GM21786 (cell line): ENCODE results near the gene PRKAR1B.
"Not testable (repeated sequence)": the region's sequence is repeated elsewhere in the genome, so short reads cannot be mapped to it uniquely, and the experiment has no call there.

ENCODE experiments used
- ATAC-seq: cut with Tn5 transposase; IDR thresholded peaks from one replicate; pipeline ENCODE4 v1.9.1; 2021; ENCODE audit not compliant: unreplicated experiment

Gene PRKAR1B

DNA sequence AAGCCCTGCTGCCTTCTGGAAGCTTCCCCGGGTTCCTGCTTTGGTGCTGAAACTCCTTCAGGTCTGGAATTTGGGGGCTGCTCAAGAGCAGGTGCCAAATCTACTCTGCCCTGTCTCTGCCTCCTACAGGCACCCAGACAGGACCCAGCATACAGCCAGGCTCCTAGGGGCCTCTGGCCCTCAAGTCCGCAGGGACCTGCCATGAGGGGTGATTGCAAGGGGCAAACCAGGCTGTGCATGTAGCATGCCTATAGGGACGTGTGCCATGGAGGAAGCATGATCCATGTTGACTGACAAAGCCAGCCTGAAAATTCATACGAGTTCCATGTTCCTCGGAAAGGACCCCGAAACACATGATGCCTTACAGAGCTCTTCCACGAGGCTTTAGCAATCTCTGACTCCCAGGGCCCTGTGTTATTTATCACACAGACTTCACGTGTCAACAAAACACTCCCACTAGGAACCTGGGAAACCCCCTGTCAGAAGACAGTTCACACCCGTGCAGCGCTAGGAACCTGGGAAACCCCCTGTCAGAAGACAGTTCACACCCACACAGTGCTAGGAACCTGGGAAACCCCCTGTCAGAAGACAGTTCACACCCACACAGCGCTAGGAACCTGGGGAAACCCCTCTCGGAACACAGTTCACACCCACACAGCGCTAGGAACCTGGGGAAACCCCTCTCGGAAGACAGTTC is 75.9 kb downstream of the PRKAR1B start:
- ATAC-seq: no peak

DNA sequence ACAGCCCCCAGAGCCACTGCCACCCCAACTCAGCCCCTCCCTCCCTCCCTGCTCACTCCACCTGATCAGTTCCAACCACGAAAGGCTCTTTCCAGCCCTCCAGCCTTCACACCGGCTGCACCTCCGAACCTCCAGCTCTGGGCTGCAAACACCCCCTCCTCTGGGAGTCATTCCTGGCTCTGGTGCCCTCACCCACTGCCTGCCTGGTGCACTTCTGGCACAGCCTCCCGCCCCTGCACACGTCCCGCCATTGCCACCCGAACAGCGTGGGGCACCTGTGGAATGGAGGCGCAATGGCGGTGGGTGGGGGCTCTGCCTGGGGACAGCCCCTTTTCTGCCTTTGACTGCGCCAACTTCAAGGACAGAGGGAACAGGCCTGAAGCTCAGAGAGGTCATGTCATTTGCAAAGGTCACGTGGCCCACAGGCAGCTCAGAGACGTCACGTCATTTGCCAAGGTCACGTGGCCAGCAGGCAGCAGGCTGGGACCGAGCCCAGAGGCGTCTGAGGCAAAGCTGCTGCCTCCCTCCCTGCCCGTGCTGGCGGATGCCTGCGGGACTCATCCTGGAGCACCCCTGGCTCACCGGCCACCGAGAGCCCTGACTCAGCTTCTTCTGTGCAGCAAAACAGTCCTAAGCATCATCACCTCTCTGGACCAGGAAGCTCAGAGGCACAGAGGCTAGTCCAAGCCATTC is 76.6 kb downstream of the PRKAR1B start:
- ATAC-seq: no peak

DNA sequence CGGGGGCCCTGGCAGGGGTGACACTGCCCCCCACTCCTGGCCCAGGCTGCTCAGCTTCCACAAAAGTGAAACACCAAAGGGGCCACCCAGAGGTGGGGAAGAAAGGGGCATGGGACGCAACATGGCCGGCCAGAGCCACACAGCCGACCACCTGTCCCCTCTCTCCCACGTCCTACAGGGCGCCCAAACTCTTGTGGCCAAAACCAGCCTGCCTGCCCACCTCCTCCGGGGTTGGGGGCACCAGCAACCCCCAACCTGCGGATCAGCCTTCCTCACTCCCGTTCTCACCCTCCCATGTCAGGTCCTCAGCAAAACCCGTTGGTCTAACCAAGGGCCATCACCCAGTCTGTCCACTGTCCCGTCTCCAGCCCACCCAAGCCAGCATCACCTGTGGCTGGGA is 80.1 kb downstream of the PRKAR1B start:
- ATAC-seq: no peak

DNA sequence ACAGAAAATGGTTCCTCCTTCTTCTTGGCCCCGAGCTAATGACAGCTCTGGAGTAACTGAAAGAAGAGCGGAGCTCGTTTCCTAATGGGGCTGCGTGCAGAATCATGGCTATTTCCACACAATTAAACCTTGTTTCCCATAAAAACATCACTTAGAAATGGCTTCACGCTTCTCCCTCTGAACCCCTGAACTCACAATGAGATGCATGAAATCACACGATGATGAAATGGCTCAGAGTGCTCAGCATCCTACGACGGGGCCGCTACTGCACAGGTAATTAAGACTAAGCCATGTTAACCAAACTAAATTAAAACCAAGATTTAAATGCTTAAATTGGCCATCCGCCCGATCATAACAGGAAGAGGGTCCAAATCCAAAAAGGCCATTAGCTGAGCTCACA is 80.6 kb downstream of the PRKAR1B start:
- ATAC-seq: no peak

DNA sequence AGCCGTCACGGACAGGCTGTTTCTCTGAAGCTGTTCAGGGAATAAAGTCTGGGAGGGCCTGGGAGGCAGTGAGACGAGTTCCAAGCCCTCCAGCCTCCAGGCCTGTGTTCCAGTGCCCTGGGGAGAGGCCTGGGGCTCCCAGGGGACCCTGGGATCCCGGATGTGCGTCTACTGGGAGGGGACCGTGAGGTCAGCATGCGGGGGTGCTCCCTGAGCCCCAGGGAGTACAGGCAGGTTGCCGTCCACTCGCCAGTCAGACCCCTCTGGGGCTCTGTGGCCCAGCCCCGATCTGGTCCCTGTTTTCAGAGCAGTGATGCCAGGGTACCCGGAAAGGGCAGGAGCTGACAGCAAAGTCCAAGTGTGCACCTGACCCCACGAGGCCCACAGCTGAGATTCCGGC is 81.5 kb downstream of the PRKAR1B start:
- ATAC-seq: no peak

DNA sequence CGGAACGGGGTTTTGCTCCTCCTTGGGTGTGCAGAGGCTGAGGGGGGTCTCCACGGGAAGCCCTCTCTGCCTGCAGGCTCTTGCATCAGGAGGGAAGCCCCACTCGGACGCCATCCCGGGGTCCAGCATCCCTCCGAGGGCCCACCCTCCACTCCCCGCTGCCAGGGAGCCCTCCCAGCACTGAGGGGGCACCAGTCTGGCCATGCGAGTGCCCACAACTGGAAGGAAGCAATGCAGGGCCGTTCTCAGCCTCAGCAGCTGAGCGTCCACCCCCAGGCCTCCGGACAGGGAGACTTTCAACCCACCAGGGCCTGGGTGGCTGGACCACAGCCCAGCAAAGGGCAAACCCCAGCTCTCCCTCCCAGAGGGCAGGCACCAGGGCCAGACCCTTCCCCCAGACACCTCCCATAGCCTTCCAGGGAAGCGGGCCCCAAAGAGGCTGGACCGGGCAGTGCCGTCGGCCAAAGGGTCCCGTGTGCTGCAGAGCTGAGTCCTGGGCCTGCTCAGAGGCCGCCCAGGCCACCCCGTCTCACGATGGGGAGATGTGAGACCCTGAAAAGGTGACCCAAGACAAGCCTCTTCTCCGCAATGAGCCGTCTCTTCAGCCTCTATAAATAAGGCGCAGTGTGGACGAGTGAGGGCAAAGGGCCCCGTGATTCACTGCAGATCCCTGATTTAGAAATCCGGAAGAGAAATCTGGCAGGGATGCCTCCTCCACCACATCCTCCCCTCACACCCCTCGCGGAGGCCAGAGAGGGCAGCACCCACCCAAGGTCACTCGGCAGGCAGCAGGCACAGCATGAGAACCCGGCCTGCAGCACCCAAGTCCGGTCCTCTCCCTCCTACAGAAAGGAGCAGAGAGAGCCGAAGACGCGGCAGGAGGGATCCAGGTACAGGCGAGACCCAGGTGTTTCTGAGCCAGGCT is 82.4 kb downstream of the PRKAR1B start:
- ATAC-seq: no peak

DNA sequence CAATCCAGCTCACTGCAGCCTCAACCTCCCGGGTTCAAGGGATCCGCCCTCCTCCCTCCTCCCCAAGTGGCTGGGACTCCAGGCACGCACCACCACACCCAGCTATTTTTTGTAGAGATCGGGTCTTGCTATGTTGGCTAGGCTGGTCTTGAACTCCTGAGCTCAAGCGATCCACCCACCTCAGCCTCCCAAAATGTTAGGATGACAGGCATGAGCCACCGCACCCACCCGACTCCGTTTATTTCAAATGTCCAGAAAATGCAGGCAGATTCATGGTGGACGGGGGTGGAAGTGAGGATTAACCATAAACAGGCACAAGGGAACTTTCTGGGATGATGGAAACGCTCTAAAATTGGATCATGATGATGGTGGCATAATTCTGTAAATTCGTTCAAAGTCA is 85.1 kb downstream of the PRKAR1B start:
- no peak for ATAC-seq

DNA sequence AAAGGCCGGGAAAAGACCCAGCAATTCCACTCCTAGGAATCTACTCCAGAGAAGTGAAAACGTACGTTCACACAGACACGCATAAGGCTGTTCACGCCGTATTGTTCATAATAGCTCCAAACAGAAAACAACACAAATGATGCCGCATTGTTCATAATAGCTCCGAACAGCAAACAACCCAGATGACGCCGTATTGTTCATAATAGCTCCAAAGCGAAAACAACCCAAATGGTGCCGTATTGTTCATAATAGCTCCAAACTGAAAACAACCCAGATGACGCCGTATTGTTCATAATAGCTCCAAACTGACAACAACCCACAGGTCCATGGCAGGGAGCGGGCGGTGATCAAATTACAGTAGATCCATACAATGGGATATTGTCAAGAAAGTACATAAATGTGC is 85.8 kb downstream of the PRKAR1B start:
- ATAC-seq: no peak

DNA sequence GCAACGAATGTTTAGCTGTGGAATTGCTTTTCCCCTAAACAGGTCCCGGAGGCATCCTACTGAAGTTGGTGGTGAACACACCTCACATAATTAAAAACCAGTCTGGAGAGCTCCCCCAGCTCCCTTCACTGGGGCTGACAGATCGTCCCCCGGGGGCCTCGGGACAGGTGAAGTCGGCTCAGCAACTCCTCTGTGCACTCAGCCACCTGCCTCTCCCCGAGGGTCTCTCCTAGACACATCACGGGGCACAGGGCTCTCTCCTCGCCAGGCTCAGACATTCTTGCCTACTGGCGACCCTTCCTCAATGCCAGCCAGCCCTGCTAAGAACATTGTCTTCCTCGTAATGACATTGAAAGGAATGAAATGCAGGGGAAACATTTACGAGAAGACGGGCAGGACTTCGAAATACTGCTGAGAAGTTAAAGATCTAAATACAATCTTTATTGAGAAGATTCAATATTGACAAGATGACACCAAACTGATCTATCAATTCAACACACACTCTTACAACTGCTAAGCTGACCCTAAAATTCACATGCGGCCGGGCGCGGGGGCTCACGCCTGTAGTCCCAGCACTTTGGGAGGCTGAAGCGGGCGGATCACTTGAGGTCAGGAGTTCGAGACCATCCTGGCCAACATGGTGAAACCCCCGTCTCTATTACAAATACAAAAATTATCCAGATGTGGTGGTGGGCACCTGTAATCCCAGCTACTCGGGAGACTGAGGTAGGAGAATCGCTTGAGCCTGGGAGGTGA is 88.6 kb downstream of the PRKAR1B start:
- no peak for ATAC-seq

DNA sequence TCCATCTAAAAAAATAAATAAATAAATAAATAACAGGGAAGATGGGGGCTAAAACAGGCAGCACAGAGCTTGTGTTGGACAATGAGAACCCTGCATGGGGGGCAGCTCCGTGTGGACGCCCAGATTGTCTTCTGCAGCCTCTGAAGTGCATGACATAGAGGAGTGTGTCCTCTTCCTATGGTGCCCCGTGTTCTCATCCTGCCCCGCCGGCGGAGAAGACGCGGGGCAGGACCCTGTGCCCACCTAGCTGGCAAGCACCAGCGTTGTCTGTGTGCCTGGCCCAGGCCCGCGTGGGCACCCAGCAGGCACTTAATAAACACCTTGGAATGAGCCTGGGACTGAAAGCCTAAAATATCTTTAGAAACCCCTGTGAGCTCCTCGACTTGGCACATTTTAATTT is 89.3 kb downstream of the PRKAR1B start:
- no peak for ATAC-seq

DNA sequence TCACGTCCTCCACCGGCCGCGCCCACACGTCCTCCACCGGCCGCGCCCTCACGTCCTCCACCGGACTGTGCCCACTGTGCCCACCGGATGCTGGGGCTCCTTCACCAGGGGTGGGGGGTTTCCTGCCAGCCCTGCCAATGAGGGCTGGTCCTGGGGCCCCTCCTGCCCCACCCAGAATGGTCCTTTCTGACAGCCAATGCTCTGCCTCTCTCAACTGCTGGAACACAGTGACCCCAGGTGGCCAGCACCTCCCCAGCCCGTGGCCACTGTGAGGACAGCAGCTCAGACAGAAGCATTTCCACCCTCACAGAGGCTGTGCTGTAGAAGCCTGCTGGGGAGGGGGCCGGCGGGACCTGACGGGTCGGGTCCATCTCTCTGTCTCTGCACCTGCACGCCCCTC is 90.7 kb downstream of the PRKAR1B start:
- ATAC-seq: no peak

DNA sequence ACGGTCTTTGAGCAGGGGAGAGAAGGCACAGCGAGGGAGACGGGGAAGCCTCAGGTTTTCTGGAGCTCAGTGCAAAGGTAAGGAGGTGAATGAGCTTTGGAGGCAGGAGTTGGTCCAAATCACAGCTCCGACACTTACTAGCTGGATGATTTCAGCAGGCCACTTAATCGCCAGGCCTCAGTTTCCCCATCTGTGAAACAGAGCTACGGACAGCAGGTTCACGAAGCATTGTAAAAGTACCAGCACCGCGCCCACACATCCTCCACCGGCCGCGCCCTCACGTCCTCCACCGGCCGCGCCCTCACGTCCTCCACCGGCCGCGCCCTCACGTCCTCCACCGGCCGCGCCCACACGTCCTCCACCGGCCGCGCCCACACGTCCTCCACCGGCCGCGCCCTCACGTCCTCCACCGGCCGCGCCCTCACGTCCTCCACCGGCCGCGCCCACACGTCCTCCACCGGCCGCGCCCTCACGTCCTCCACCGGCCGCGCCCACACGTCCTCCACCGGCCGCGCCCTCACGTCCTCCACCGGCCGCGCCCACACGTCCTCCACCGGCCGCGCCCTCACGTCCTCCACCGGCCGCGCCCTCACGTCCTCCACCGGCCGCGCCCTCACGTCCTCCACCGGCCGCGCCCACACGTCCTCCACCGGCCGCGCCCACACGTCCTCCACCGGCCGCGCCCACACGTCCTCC is 91.2 kb downstream of the PRKAR1B start:
- not testable (repeated sequence) for ATAC-seq

DNA sequence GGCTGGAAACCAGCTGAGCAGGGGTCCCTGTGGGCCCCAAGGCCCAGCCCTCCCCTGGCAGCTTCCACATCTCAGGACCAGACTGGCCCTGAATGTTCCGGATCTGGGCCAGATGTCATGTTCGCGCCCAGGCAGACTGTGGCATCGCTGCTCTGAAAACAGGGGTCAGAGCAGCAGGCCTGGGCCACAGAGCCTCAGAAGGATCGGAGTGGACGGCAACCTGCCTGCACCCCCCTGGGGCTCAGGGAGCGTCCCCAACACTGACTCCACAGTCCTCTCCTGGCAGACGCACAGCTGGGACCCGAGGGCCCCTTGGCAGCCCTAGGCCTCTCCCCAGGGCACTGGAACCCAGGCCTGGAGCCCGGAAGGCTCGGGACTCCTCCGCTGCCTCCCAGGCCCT is 91.9 kb downstream of the PRKAR1B start:
- ATAC-seq: no peak

DNA sequence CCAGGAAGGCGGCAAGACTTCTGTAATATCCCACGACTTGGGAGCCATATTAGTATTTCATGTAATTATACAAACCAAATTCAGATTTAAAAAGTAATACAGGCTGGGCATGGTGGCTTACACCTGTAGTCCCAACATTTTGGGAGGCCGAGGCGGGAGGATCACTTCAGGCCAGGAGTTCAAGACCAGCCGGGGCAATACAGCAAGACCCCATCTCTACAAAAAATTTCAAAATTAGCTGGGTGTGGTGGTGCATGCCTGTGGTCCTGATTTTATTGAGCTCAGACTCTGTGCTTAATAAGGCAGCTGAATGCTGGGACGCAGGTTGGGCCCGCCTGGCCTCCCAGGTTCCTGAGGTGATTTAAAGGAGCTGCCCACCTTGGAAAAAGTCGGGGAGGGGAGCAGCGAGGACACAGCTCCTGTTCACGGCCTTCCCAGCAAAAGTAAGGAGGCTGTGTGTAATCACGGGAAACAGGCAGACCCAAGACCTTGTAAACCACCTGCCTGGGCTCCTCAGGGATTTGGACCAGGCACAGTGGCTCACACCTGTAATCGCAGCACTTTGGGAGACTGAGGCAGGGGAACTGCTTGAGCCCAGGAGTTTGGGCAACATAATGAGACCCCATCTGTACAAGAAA is 93.6 kb downstream of the PRKAR1B start:
- no peak for ATAC-seq

DNA sequence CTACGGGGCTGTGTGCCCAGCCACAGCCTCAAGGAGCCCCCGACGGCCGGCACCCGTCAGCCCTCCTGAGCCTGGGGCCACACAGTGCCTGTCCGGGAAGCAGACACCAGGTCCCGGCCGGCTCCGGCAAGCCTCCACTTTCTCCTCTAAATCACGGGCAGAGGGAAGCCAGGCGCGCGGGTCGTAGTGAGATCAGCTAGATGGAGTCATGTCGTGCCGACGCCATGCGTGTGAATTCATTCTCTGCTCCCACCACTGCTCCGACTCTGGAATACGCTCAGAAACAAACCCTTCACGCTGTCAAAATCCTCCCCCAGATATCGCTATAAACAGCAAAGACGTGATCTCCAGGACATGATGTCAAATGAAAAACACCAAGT is 94.3 kb downstream of the PRKAR1B start:
- ATAC-seq: no peak

DNA sequence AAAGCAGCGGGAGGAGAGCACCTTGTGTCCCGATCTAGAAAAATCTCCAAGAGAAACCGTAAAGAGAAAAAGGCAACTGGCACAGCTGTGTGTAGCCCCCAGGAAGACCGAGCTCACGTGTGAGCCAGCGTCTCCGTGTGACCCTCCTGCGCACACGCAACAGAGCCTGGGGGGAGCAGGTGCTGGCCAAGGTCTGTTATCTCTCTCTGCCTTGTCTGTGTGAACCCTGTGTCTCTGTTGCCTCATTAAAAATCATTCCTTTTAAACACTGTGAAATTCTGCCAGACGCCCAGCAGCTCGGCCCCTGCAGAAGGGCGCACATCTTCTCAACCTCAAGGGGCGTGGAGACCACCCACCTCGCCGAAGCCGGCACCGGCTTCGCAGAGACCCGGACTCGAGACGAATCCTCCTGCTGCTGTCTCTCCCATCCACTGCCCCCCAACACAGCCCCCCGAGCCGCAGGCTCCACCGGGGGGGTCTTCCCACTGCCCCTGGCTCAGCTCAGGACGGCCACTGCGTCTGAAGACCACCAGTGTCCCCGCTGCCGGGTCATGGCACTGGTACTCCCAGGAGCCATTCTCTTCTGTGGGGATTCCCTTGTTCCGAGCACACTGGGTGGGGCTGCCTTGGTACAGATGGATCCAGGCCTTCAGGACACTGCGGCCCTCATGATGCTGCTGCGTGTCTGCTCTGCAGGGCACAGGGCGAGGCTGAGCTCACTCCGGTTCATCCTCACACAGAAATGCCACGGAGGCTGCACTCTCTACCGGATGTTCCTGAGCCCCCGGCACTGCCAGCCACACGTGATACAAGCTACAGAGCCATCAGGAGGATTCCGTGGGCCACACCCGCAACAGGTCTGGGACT is 94.9 kb downstream of the PRKAR1B start:
- ATAC-seq: no peak

DNA sequence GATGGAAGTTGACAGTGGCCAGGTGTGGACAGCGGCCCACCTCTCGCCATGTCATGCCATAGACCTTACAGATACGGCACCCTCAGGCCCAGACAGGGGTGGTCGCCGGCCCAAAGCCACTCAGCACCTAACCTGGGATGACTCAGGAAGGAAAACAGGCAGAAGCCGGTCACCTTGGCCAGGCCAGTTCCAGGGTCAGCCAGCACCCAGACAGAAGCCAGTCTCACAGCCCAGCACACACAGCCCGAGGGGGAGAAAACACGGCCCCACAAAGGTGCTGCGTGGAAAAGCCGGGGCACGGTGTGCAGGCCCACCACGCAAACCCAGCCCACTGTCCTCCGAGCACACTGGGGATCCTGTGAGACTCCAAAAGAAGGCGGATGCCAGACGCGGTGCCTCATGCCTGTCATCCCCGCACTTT is 95.8 kb downstream of the PRKAR1B start:
- no peak for ATAC-seq

DNA sequence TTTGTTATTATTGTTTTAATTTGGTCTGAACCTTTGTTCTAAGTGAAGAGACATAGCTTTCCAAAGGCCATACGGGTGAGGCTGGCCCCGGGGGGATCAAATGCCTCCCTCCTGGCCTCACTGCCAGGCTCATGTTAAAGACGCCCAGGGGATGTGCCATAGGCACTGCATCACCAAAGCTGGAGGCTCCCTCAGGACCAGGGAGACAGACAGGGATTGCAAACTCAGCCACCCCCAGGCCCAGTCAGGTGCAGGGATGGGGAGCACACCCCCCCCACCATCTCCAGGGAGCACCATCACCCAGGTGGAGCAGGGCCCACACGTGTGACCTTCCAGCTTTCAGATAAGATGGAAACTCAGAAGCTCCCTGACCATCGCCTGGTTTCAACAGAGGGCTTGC is 96.5 kb downstream of the PRKAR1B start:
- no peak for ATAC-seq

DNA sequence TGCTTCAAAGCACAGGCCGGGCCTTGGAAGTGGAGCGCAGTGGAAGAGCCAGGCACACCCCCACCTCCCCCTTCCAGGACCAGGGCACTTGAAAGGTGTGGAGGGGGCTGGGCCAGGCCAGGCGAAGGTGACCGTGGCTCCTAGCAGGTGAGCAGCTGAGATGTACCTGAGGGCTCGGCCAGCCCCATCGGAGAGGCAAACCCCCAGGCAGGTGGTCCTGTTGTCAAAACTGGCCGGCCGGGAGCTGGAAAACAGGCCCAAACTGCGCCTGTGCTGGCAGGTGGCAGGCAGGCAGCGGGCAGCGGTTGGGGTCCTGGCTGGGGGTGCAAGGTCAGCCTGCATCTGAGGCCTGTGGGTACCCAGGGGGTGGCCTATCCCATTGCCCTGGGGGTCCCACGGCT is 97.0 kb downstream of the PRKAR1B start:
- ATAC-seq: no peak
